ENCODE measurements around the gene TRHDE. TPM values are rescaled to one million over a fixed set of nuclear protein-coding genes. Genes with fewer than 3 reads are reported as not detected.

The TRHDE gene
- total RNA-seq, 1 experiment from 2014 or later, result 5.5 TPM

GRCh38 chr12:72318341-72318740 is 46.2 kb downstream of the TRHDE start:
- DNase-seq (ENCODE audit: low spot score) (no peak), ATAC-seq (no peak)
- ChIA-PET POLR2A (no interaction called here), CTCF (no interaction called here)
- Mint-ChIP-seq H3K36me3 (no peaks in the 10 kb centered on the region), H3K4me1 (peaks cover 4% of the 10 kb centered on the region; the same call in 1 of the 2 replicates), H3K27ac (no peak overlapping the region), H3K9me3 (no peaks in the 10 kb centered on the region), H3K27me3 (ENCODE audit: low read depth) (no peaks in the 10 kb centered on the region), H3K4me3 (no peak overlapping the region)
- no peak for TF ChIP-seq ZNF138 (CRISPR knock-in tag; conservative IDR thresholded peaks at IDR 0.05)
- TF ChIP-seq, protein P1, sequence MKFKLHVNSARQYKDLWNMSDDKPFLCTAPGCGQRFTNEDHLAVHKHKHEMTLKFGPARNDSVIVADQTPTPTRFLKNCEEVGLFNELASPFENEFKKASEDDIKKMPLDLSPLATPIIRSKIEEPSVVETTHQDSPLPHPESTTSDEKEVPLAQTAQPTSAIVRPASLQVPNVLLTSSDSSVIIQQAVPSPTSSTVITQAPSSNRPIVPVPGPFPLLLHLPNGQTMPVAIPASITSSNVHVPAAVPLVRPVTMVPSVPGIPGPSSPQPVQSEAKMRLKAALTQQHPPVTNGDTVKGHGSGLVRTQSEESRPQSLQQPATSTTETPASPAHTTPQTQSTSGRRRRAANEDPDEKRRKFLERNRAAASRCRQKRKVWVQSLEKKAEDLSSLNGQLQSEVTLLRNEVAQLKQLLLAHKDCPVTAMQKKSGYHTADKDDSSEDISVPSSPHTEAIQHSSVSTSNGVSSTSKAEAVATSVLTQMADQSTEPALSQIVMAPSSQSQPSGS (CRISPR knock-in tag; IDR thresholded peaks at IDR 0.05; ENCODE audit: borderline replicate concordance, low read depth), result no peak
- TF ChIP-seq, protein P2, sequence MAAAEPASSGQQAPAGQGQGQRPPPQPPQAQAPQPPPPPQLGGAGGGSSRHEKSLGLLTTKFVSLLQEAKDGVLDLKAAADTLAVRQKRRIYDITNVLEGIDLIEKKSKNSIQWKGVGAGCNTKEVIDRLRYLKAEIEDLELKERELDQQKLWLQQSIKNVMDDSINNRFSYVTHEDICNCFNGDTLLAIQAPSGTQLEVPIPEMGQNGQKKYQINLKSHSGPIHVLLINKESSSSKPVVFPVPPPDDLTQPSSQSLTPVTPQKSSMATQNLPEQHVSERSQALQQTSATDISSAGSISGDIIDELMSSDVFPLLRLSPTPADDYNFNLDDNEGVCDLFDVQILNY (CRISPR knock-in tag; IDR thresholded peaks at IDR 0.05), result no peak
- no peak for TF ChIP-seq SMAD3 (CRISPR knock-in tag; IDR thresholded peaks at IDR 0.05; ENCODE audit: borderline replicate concordance)
- TF ChIP-seq NFATC4 (CRISPR knock-in tag; IDR thresholded peaks at IDR 0.05), result no peak
- TF ChIP-seq NR1H2 (CRISPR knock-in tag; IDR thresholded peaks at IDR 0.05), result no peak
- TF ChIP-seq FOXK1 (CRISPR knock-in tag; IDR thresholded peaks at IDR 0.05), result no peak
- no peak for TF ChIP-seq ETV6 (CRISPR knock-in tag; IDR thresholded peaks at IDR 0.05)
- TF ChIP-seq CTCF (IDR thresholded peaks at IDR 0.05), result no peak
- TF ChIP-seq, protein P3, sequence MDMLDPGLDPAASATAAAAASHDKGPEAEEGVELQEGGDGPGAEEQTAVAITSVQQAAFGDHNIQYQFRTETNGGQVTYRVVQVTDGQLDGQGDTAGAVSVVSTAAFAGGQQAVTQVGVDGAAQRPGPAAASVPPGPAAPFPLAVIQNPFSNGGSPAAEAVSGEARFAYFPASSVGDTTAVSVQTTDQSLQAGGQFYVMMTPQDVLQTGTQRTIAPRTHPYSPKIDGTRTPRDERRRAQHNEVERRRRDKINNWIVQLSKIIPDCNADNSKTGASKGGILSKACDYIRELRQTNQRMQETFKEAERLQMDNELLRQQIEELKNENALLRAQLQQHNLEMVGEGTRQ (CRISPR knock-in tag; IDR thresholded peaks at IDR 0.05), result no peak
- no peak for TF ChIP-seq NR3C1 (CRISPR knock-in tag; conservative IDR thresholded peaks at IDR 0.05; ENCODE audit: low read depth)
- no peak for TF ChIP-seq ZNF416 (CRISPR knock-in tag; IDR thresholded peaks at IDR 0.05)
- TF ChIP-seq E2F1 (CRISPR knock-in tag; IDR thresholded peaks at IDR 0.05), result no peak
- no peak for TF ChIP-seq ZNF423 (CRISPR knock-in tag; IDR thresholded peaks at IDR 0.05)
- no peak for TF ChIP-seq ZNF232 (CRISPR knock-in tag; IDR thresholded peaks at IDR 0.05)
- no peak for TF ChIP-seq FOXJ3 (CRISPR knock-in tag; IDR thresholded peaks at IDR 0.05; ENCODE audit: borderline replicate concordance)

DNA sequence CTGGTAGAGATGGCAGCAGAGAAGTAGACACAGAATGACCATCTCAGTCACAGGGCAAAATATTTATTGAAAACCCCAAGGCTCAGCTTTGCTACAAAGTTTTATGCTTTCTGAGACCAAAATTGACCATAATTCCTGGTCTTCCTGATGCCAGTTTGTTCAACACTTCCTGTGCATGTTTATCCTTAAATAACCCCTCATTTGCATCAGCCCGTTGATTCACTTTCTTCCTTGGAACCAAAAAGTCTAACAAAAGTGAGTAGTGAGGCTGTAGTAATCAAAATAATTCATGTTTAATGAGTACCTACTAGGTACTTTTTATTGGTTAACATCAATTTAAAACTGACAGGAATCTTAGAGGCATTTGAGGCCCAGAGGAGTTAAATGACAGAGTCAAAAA is 51.7 kb downstream of the TRHDE start:
- H3K9me3 Mint-ChIP-seq, result no peaks in the 10 kb centered on the region
- H3K27ac Mint-ChIP-seq, result no peak overlapping the region
- ChIA-PET POLR2A (no interaction called here), CTCF (no interaction called here)
- H3K4me3 Mint-ChIP-seq, result no peak overlapping the region
- no peak for ATAC-seq
- H3K36me3 Mint-ChIP-seq, result no peaks in the 10 kb centered on the region
- no peaks in the 10 kb centered on the region for H3K27me3 Mint-ChIP-seq (ENCODE audit: low read depth)
- H3K4me1 Mint-ChIP-seq, result no peaks in the 10 kb centered on the region
- DNase-seq (ENCODE audit: low spot score), result no peak
- no peak for TF ChIP-seq KAT7 (CRISPR knock-in tag; IDR thresholded peaks at IDR 0.05; ENCODE audit: borderline replicate concordance)
- no peak for TF ChIP-seq FOXJ3 (CRISPR knock-in tag; IDR thresholded peaks at IDR 0.05; ENCODE audit: borderline replicate concordance)
- TF ChIP-seq ATF1 (CRISPR knock-in tag; IDR thresholded peaks at IDR 0.05), result no peak
- TF ChIP-seq HMGA2 (CRISPR knock-in tag; IDR thresholded peaks at IDR 0.05), result no peak
- TF ChIP-seq NFYB (CRISPR knock-in tag; conservative IDR thresholded peaks at IDR 0.05; ENCODE audit: low read depth), result no peak
- TF ChIP-seq ZNF416 (CRISPR knock-in tag; IDR thresholded peaks at IDR 0.05), result no peak
- TF ChIP-seq AFF4 (CRISPR knock-in tag; IDR thresholded peaks at IDR 0.05; ENCODE audit: borderline replicate concordance), result no peak
- TF ChIP-seq PRDM15 (CRISPR knock-in tag; IDR thresholded peaks at IDR 0.05), result no peak
